A204.1 (cell line): Measurements from ENCODE around the gene A2ML1.
"Not testable (repeated sequence)": the region's sequence is repeated elsewhere in the genome, so short reads cannot be mapped to it uniquely, and the experiment has no call there.

Experiments used
- FAIRE-seq: peaks from 2 replicates; lab custom pipeline; 2012; peaks lifted over from hg19 to GRCh38; lab: Jason Lieb, UNC

The A2ML1 gene

GRCh38 chr12:8855891-8856290 lies 33.5 kb downstream of the A2ML1 start:
- no peak for FAIRE-seq

GRCh38 chr12:8859448-8859847 lies 37.0 kb downstream of the A2ML1 start:
- FAIRE-seq = not testable (repeated sequence)

DNA sequence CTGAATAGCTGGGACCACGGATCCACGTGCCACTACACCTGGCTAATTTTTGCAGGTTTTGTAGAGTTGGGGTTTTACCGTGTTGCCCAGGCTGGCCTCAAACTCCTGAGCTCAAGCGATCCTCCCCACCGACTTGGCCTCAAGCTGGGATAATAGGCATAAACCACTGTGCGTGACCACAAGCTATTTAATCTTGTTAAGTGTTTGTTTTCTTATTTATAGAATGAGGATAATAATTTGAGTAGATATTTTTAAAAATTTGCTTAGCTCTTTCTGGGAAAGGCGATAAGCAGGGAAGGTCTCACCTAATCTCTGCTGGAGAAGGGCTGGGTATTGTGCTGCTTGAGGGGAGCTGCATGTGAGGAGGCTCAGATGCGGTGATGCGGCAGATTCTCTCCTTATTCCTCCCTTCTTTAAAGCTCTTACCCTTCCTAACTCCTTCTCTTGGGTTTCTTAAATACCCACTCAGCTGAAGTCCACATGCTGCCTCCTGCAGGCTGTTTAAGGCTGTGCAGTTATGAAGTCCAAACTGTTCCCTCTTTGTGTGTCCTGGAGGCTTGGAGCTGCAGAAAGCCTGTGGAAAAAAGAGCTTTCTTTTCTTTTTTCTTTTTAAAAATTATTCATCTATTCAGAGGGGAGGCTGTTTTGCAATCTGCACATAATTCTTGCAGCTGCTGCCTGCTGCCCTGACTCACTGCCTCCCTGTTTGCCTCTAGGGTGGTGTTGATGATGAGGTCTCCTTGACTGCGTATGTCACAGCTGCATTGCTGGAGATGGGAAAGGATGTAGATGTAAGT lies 37.9 kb downstream of the A2ML1 start:
- no peak for FAIRE-seq

DNA sequence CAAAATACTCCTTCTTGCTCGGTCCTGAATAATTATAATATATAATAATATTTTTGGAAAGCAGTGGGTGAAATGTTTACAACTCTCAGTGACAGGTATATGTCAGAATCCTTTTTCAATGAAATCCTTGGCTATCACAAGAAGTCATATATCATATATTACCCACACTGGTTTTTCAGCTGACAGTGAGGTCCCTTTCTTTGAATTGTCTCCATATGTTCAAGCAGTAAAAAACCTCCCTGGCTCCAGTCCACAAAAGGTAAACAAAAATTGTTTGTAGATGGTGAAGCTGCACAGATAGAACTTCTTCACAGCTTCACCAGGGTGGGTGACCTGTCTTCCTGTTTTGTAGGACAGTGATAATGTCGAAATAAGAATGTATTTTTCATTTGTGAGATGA lies 44.0 kb downstream of the A2ML1 start:
- FAIRE-seq = no peak

DNA sequence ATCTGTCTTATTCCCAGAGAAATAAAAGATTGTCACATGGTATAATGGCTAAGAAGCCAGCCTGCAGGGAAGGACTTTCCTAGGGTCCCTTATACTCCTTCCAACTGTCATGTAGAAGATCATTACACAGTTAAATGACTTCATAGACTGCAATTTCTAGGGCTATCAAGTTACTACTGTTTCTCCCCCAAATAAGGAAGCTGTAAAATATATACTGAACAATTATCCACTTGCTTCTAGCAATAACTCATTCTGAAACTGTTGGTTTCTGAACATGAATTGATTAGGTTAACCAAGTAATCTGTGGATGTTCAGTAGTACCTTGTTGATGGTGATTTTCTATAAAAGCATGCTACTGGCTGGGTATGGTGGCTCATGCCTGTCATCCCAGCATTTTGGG lies 44.6 kb downstream of the A2ML1 start:
- FAIRE-seq = no peak

GRCh38 chr12:8867786-8868185 lies 45.4 kb downstream of the A2ML1 start:
- FAIRE-seq = no peak

DNA sequence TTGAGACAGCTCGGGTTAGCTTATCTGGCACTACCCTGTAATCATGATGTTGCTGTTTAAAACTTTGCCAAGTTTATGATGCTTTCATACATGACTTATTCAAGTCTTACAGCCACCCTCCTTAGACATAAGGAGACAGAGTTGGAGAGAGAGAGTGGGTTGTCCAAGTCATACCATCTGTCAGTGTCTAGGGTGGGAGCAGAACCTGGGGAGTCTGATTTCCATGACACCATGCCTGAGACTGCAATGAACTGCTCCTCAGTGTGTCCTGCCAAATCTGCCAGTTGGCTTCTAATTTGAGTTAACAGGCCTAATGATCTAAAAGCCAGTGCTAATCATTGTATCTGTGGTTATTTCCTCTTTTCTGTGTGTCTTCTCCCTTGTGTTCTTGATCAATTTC lies 48.2 kb downstream of the A2ML1 start:
- no peak for FAIRE-seq

GRCh38 chr12:8871068-8871467 lies 48.6 kb downstream of the A2ML1 start:
- no peak for FAIRE-seq

DNA sequence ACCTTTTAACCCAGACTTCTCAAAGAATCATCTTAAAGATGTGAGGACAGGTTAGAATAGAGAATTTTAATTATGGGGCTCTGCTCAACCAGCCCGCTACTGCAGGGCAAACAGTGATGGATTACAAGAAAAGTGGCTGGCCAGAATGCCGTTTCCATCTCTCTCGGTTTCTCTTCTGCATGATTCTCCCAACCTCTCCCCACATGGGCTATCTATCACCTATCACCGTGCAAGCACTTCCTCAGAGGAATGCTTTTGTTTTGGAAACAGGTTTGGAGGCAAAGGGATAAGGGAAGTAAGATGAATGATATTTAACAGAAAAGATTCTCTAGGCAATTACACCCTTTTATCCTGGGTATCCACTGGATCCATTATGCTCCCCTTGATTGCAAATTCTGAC lies 54.5 kb downstream of the A2ML1 start:
- no peak for FAIRE-seq

GRCh38 chr12:8886502-8887284 lies 64.3 kb downstream of the A2ML1 start:
- FAIRE-seq = no peak

DNA sequence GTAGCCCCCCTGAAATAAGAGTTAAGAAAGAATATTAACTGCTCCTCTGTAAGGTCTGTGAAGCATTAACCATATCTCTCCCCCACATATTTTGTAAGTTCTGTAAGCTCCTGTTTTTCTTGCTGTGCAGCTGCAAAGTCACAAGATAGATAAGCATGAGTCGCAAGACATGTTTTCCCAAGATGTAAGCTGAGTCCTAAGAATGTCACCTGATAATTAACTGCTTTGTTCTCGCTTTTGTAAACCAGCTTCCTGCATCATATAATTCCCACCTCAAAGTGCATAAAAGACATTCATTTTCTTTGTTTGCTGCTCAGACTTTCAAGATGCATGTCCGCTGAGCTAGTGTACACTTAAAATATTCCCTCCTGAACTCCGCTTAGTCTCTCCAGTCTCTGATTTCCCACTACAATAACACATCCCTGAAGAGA lies 64.9 kb downstream of the A2ML1 start:
- FAIRE-seq = no peak

DNA sequence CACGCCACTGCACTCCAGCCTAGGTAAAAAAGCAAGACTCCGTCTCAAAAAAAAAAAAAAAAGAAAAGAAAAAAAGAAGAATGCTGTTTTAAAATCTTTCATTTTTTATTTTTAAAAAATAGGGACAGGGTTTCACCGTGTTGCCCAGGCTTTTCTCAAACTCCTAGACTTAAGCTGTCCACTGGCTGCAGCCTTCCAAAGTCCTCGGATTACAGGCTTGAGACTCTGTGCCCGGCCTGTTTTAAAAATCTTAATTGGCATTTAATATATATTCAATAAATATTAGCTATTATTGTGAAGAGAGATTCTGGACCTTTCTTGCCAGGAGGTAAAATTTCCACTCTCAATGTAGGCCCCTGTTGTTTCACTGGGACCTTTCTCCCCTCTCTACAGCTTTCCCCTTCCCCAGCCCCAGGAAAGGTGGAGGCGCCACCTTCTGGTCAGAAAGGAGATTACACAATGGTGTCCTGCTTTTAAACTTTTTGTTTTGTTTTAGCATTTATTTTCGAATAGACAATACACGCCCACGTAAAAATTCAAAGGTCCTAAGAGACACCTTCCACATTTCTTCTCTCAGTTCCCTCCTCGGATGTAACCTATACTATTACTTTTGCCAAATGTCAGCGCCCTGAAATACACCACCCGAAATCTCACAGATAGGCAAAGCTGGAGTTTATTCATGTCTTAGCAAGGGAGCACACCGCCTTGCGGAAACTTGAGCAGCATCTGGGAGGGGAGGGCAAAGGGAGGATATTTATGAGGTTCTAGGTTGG lies 68.1 kb downstream of the A2ML1 start:
- FAIRE-seq = peak; percentile 70

DNA sequence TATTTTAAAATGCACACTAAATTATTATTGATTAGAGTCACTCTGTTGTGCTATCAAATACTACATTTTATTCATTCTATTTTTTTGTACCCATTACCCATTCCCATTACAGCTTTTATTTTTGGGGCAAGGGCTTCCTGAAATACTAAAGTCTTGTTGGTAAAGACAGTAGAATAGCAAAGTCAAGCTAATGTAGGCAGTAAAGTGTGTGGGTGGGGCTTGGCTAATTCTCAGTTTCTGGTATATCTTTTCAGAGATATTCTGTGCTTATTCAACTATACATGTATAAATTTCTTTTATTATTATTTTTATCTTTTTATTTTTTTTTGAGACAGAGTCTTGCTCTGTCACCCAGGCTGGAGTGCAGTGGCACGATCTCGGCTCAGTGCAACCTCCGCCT lies 69.6 kb downstream of the A2ML1 start:
- FAIRE-seq = no peak

DNA sequence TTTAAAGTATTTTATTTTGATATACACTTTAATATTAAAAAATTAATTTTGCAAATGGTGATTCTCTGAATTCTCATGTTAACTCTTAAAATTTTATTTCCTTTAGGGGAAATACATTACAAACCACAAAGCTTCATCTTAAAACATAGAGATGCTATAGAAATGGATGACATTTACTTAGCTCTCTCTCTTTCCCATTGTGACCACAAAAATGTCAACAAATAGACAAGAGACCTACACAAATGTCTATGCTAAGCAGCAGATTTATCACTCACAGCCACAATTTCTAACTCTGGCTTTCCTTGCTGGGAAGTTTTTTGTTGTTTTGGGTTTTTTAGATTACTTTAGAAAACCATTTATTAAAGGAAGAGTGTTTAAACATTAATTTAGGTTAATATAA lies 72.0 kb downstream of the A2ML1 start:
- no peak for FAIRE-seq

DNA sequence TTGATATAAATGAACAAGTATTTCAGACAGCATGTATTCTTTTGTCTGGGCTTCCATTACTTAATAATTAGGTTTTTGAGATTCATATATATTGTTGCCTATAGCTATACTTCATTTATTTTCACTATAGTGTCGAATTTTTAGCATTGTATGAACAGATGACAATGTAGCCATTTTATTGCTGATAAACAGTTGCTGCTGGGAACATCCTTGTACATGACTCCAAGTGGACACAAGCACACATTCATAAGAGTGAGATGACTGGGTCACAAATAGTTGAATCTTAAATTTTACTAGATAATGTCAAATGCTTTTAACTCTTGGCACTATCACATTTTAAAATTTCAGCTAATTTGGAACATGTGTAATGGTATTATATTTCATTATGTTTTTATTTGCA lies 72.6 kb downstream of the A2ML1 start:
- no peak for FAIRE-seq

- FAIRE-seq = no peak
Observed at GRCh38 chr12:8897081-8897480, 74.7 kb downstream of the A2ML1 start.

DNA sequence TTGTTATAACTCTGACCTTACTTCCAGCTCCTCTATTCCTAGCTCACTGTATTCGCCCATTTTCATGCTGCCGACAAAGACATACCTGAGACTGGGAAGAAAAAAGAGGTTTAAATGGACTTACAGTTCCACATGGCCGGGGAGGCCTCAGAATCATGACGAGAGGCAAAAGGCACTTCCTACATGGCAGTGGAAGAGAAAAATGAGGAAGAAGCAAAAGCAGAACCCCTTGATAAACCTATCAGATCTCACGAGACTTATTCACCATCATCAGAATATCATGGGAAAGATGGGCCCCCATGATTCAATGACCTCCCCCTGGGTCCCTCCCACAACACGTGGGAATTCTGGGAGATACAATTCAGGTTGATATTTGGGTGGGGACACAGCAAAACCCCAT lies 77.4 kb downstream of the A2ML1 start:
- no peak for FAIRE-seq

- not testable (repeated sequence) for FAIRE-seq
Observed at GRCh38 chr12:8902703-8903102, 80.3 kb downstream of the A2ML1 start.

- no peak for FAIRE-seq
Observed at GRCh38 chr12:8903646-8904045, 81.2 kb downstream of the A2ML1 start.

DNA sequence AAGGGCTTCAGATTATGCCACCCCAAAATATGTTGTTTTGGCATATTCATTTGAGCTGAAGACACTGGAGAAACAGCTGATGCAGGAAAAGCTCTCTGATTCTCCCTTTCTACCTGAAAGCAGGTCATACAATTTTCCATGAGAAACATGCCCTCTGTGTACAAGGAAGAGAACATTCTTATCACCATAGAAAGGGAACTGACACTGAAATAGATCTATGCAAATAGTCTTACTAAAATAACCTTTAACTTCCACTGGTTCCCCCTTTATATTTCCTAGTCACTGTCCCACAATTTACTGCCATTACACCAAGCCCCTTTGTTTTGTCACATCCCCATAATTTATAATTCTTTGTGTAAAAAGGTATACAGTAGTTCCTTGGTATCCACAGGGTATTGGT lies 82.2 kb downstream of the A2ML1 start:
- FAIRE-seq = no peak

GRCh38 chr12:8905546-8905945 lies 83.1 kb downstream of the A2ML1 start:
- no peak for FAIRE-seq

DNA sequence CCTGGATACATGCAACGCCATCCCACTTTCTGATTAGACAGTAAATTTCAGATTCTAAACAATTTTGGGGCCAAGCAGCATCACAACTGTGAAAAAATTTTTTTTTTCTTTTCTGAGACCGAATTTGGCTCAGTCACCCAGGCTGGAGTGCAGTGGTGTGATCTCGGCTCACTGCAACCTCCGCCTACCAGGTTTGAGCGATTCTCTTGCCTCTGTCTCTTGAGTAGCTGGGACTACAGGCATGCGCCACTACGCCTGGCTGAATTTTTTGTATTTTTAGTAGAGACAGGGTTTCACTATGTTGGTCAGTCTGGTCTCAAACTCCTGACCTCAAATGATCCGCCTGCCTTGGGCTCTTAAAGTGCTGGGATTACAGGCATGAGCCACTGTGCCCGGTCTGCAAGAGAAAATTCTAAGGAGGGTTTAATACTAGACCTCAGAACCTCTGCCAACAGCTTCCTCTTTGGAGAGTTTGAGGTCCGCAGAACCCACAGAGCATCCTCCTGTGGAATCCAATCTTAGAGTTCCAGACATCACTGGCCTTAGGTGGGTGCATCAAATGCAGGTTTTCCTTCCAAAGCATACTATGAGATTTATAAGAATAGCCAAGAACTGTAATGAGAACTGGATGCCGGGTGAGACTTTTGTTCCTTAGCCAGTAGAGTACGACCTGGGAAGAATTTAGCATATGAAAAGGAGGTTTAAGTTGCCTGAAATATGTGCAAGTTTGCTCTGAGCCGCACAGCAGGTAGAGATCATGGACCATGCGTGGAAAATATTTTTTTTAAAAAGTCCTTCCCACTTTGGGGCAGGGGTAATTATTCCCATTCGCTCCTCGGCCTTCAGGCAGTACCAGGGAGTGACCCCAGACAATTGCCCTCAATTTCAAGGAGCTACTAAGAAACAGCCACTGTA lies 84.1 kb downstream of the A2ML1 start:
- FAIRE-seq = no peak
